HG03108 (cell line): ENCODE data around the gene IL4R.

Experiments used
- ATAC-seq: cut with Tn5 transposase; IDR thresholded peaks from one replicate; pipeline ENCODE4 v1.9.1; 2021; ENCODE audit warnings: moderate library complexity; ENCODE audit not compliant: unreplicated experiment

Gene IL4R

GRCh38 chr16:27353853-27354252, 40.1 kb downstream of the IL4R start:
- no peak for ATAC-seq

DNA sequence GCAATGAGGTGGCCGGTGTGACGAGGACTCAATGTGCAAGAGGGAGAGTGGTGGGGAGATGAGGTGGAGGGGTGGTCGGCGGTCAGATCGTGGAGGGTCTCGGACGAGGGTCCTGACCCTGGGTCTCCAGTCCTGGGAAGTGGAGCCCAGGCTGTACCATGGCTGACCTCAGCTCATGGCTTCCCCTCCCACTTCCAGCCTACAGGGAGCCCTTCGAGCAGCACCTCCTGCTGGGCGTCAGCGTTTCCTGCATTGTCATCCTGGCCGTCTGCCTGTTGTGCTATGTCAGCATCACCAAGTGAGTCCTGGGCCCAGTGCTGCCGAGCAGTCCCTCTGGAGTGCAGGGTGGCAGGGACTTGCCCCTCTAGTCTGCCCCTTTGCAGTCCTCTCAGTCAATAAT, 41.8 kb downstream of the IL4R start:
- no peak for ATAC-seq

GRCh38 chr16:27356794-27357193, 43.0 kb downstream of the IL4R start:
- ATAC-seq: no peak

DNA sequence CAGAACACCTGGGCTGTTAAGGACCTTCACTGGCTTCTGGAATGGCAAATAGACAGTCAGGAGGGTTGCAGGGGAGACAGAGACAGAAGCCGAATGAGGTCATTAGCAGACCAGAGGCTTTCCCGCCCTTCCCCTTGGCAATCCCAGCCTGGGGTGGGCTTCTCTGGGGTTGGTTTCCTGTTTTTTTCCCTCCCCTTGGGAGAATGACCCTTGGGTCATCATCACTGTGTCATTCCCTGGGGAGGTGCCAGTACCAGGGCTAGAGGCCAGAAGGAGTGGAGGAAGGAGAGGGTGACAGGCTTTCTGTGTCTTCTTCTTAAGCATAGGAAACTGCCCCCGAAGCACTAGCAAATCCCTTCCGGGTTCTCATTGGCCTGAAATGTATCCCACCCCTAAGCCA, 45.3 kb downstream of the IL4R start:
- no peak for ATAC-seq

DNA sequence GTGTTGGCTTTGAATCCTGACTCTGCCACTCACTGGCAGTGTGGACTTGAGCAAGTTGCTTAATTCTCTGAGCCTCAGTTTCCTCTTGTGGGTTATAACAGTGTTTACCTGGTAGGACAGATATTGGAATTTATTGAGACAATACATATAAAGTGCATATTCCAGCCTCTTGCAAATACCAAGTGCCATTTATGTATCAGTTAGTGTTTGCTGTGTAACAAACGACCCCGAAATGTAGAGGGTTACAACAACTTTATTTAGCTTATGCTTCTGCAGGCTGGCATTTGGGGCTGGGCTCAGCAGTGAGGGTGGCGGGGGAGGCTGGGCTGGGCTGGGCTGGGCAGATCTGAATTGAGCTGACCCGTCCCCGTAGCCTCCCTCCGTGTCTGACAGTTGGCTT, 45.8 kb downstream of the IL4R start:
- ATAC-seq: no peak

DNA sequence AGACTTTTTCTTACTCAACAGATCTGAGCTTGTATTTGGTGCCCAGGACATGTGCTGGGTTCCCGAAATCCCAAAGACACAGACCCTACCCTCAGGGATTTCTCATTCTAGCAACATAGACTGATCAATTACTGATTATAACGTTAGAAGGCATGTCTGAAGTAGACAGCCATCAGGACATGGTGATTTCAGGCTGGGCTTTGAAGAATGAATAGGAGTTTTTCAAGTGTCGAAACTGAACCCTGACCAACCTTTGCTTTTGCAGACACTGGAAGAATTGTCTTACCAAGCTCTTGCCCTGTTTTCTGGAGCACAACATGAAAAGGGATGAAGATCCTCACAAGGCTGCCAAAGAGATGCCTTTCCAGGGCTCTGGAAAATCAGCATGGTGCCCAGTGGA, 48.2 kb downstream of the IL4R start:
- ATAC-seq: no peak

GRCh38 chr16:27362570-27363245, 48.9 kb downstream of the IL4R start:
- ATAC-seq: no peak

GRCh38 chr16:27363246-27363632, 49.5 kb downstream of the IL4R start:
- ATAC-seq: no peak

- no peak for ATAC-seq
Measured at GRCh38 chr16:27363797-27364196, 50.0 kb downstream of the IL4R start.

- no peak for ATAC-seq
Measured at GRCh38 chr16:27364493-27365141, 50.8 kb downstream of the IL4R start.

DNA sequence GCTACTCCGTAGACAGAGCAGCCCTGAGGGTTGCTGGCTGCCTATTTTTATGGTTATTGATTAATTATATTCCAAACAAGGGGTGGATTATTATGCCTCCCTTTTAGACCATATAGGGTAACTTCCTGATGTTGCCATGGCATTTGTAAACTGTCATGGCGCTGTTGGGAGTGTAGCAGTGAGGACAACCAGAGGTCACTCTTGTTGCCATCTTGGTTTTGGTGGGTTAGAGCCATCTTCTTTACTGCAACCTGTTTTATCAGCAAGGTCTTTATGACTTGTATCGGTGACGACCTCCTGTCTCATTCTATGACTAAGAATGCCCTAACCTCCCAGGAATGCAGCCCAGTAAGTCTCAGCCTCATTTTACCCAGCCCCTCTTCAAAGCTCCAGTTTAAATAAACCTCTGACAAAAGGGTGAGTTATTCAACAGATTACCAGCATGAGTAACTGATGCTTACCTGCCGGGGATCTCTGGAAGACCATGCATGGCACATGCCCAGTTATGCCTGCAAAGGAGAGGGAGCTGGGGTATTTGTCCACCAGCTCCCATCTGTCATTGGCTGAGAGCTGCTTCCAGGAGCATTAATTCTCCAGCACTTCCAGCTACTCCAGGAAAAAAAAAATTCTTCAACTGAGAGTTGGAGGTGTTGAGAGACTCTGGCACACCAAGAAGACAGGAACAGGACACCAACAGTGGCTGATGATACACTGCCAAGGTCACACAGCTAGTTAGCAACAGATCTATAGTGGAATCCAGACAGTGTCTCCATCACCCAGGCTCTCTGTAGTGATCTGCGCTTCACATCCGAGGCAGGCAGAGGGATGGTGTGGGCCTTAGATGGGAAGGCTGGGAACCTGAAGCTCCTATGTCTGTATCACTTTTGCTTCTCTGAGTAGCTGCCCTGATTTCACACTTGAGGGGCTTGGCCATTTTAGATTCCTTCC, 51.6 kb downstream of the IL4R start:
- no peak for ATAC-seq

GRCh38 chr16:27366687-27367460, 53.1 kb downstream of the IL4R start:
- peak; percentile 23 for ATAC-seq

GRCh38 chr16:27367461-27368357, 53.9 kb downstream of the IL4R start:
- peak; percentile 64 for ATAC-seq

DNA sequence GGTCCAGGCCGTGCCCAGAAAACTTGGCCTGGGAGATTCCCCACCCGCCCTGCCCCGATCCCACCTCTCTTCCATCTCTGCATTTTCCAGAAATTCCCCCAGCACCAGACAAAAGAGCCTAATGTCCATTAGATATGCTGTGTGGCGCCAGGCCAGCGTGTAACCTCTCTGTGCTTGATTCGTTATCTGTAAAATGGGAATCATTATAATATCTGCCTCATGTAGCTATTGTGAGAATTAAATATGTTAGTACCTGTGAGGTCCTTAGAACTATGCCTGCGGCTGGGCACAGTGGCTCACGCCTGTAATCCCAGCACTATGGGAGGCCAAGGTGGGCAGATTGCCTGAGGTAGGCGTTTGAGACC, 54.6 kb downstream of the IL4R start:
- no peak for ATAC-seq

GRCh38 chr16:27369806-27370205, 56.0 kb downstream of the IL4R start:
- ATAC-seq: no peak

GRCh38 chr16:27370318-27370717, 56.5 kb downstream of the IL4R start:
- no peak for ATAC-seq

DNA sequence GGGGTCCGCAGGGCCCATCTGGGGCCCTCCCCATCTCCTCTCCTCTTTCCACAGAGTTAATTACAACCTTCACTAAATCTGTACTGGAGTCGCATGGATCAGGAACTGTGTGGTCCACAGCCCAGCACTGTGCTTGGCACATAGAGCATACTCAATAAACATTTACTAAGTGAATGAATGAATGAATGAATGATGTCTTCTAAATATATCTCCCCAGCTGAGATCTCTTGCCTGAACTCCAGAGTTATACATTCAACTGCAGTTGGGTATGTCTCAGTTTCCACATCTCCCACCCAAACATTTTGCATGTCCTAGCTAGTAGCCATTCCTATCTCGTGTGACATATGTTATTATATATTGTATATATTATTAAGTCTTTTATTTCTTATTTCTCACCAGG, 59.5 kb downstream of the IL4R start:
- no peak for ATAC-seq

DNA sequence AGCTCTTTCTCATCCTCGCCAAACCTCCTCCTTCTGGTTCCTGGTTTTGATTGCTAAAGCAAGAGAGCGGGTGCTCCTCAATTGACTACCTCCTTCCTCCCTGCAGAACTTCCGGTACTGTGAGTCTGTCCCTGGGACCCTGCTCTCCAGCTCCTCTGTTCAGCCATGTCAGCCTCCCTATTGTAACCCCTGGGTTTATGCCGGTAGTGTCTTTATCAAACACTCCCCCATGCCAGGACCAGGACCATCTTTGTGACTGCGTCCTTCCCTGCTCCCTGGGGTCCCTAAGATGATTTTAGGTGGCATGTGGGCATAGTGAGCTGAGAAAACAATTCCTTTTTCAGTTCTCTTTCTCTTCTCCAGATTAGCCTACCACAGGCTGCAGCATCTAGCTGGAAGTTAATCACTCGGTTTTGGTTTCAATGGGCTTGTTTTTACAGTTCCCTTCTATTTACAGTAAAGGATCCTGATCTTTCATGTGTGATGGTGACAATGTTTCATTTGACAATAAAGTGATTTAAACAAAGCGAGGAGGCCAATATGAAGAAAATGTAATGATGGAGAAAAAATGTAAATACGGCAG, 60.5 kb downstream of the IL4R start:
- peak; percentile 21 for ATAC-seq

GRCh38 chr16:27374804-27375425, 61.1 kb downstream of the IL4R start:
- ATAC-seq: peak; percentile 34
